NOMO-1 (cell line): ENCODE data around the gene NOP16.
"Not testable (repeated sequence)": the region's sequence is repeated elsewhere in the genome, so short reads cannot be mapped to it uniquely, and the experiment has no call there.

Source experiments
- DNase-seq, 2 experiments: peaks; one replicate each; lab custom pipeline; 2025; ENCODE audit not compliant: unreplicated experiment in 2 of 2; lab: John Stamatoyannopoulos, UW

NOP16 gene

GRCh38 chr5:176410486-176411180 is 22.2 kb upstream of the NOP16 start:
- no peak for DNase-seq

GRCh38 chr5:176409765-176410164 is 21.4 kb upstream of the NOP16 start:
- no peak for DNase-seq

GRCh38 chr5:176408590-176408989 is 20.2 kb upstream of the NOP16 start:
- no peak for DNase-seq

DNA sequence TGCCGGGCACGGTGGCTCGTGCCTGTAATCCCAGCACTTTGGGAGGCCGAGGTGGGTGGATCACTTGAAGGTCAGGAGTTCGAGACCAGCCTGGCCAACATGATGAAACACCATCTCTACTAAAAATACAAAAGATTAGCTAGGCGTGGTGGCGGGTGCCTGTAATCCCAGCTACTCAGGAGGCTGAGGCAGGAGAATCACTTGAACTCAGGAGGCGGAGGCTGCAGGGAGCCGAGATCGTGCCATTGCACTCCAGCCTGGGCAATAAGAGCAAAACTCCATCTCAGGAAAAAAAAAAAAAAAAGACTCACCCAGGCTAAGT is 19.8 kb upstream of the NOP16 start:
- not testable (repeated sequence) for DNase-seq

DNA sequence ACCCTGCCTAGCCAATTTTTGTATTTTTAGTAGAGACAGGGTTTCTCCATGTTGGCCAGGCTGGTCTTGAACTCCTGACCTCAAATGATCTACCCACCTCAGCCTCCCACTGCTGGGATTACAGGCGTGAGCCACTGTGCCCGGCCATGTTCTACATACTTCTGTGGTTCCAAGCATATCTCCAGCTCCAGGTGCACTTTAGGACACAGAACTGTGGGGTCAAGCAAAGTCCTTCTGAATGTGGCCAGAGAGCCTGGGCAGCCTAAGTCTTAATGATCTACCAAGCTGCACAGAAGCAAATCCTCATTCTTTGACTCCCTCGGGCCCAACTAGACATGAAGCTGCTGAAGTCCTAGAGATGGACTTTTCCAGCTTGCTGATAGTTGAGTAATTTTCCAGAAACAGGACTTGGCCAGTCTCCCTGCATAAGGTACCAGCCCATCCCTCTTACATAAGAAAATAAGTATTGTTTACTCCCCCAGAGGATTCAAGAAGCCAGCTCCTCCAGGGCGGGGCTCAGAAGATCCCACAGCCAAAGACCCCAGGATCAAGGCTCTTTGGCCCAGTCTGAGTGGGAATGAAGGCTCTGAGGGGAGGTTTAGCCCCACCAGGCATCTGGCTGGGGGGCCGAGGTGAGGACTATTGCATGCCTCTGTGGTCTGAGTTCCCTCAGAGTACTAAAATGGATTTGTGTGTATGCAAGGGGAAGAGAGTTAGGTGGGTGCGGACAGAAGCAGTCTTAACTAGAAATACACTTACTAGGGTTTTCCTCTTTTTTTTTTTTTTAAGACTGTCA is 19.3 kb upstream of the NOP16 start:
- DNase-seq, result no peak

GRCh38 chr5:176406436-176407052 is 18.1 kb upstream of the NOP16 start:
- DNase-seq, result no peak

GRCh38 chr5:176405656-176406435 is 17.4 kb upstream of the NOP16 start:
- no peak for DNase-seq

- DNase-seq, result no peak
Observed at GRCh38 chr5:176401281-176402205, 13.1 kb upstream of the NOP16 start.

DNA sequence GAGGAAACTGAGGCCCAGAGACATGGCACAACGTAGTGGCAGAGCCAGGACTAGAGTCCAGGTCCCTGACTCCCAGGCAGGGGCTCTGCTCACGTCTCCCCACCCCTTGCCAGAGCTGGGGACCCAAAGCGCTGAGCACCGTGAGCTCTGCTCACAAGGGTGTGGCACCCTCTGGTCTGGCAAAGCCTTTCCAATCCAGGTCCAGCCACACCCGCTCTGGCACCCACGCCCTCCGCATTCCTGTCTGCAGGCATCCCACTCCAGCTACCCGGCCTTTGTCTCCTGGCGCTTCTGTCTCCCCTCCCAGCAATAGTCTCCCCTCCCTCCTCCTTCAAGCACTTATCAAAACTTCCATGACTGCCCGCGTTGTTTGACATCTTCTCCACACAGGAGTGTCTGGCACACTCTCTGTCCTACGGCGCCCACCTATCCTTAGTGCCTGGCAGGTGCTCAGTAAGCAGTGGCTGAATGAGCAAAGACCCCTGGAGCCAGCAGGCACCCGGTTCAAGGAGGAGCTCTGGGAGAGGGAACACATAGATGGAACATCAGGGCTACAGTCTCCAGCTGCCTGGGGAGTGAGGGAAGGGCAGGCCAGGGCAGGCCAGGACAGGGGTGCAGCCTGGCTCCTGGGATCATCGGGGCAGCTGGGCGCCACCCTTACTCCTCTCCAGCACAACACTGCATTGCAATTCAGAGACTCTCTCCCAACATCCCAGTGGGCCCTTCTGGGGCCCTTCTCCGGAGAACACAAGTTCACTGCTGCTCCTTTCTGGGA is 12.2 kb upstream of the NOP16 start:
- no peak for DNase-seq

- DNase-seq, result no peak
Observed at GRCh38 chr5:176397736-176398420, 9.5 kb upstream of the NOP16 start.

GRCh38 chr5:176396330-176396729 is 7.9 kb upstream of the NOP16 start:
- DNase-seq, result no peak

DNA sequence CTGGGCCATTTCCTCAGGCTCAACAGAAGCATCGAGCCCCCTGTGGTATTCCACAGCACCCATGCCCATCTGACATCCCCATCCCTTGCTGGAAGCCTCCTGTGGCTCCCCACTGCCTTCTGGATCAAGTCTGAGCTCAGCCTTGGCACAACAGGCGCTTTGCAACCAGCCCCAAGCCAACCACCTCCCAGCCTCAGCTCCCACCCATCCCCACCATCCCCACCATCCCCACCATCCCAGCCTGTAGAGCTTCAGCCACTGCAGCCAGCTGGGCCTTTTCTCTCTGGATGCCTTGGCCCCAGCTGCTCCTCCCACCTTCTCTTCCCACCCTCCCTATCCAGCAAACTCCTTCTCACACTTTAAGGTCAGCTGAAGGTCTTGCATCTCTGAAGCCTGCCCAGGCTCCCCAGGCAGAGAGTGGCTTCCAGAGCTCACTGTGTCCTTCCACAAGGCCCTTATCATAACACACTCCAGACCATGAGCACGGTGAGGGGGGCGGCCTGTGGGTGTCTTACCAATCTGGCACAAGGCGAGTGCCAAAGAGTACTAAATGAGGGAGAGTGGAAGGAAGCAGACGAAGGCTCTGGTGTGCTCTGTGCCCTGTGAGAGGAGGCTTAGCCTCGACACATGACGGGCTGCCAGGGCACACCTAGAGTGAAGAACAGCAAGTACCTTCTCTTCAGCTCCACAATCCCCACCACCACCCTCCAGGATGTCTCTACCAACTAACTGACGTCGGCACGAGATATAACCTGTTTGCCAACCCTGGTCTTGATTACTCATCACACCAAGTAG is 6.7 kb upstream of the NOP16 start:
- no peak for DNase-seq

GRCh38 chr5:176394096-176394495 is 5.7 kb upstream of the NOP16 start:
- DNase-seq, result no peak

GRCh38 chr5:176392526-176392925 is 4.1 kb upstream of the NOP16 start:
- no peak for DNase-seq

GRCh38 chr5:176391999-176392398 is 3.6 kb upstream of the NOP16 start:
- DNase-seq, result peak in 1 of 2 experiments; percentile 40

GRCh38 chr5:176391479-176391878 is 3.1 kb upstream of the NOP16 start:
- DNase-seq, result no peak

DNA sequence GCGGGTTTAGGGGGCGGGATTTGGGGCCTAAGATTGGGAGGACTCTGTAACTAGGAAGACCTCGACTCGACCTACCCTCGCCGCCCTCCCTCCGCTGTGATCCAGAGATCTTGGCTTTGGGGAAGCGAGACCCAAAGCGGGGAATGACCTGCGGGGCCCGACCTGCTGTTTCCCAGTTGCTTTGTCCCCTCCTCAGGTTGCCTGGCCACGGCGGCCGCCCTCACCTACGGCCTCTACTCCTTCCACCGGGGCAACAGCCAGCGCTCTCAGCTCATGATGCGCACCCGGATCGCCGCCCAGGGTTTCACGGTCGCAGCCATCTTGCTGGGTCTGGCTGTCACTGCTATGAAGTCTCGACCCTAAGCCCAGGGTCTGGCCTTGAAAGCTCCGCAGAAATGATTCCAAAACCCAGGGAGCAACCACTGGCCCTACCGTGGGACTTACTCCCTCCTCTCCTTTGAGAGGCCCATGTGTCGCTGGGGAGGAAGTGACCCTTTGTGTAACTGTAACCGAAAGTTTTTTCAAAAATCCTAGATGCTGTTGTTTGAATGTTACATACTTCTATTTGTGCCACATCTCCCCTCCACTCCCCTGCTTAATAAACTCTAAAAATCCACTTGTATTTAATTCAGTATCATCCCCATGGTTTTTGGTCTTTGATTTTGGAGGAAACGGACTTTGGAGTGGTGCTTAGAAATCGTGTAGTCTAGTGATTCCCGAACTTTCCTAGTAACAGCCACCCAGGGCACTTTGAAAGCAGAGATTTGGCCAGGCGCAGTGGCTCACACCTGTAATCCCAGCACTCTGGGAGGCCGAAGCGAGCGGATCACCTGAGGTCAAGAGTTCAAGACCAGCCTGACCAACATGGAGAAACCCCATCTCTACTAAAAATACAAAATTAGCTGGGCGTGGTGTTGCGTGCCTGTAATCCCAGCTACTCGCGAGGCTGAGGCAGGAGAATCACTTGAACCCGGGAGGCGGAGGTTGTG is 1.0 kb upstream of the NOP16 start:
- peak; percentile 55 to 67 for DNase-seq
